Fibroblast of the conjunctiva (primary cell): Measurements from ENCODE around the gene NAXD.
"Not testable (repeated sequence)": the region's sequence is repeated elsewhere in the genome, so short reads cannot be mapped to it uniquely, and the experiment has no call there.

ENCODE experiments used
- DNase-seq: peaks from one replicate; pipeline ENCODE4 v3.0.0-alpha.2; 2010; ENCODE audit warnings: low read depth

The NAXD gene

DNA sequence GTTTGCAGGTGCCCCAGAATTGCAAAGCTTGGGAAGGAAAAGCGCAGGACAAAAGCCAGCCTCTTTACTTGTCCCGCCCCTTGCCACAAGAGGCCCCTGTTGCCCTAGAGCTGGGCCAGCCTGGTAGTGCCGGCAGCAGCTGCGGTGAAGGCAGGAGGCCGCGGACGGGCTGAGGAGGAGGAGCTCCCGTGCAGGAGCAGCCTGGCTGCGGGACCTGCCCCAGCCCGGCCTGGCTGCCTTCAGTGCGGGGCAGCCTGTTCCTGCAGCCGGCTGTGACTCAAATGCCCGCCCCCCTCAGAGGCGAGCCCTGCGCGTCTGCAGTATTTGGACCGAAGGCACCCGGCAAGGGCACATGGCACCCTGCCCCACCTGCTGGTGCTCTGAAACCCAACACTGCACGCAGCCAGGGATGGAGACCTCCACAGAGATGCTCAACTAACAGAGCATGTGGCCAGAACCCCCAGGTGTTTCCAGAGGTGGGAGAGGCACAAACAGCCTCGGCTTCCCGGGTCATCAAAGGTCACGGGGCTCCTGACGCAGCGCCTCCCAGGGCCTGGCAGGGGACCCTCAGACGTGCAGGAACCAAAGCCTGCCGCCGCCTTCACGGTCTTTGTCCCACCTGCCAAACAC lies 29.7 kb downstream of the NAXD start:
- DNase-seq: peak; percentile 55

DNA sequence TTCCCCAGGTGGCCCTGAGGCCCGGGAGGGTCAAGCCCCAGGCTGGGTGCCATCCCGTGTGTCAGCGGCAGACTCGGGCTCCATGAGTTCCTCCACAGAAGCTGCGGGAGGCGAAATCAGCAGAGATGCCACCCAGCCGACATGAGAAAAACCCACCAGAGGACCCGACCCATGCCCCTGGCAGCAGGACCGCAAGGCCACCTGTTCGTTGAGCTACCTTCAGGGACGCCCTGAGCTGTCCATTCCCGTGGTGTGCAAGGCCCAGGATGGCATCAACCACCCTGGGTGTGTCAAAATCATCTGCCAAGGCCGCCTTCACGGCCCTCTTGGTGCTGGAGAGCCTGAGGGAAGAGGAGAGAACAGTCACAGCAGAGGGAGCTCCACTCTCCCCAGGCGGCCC lies 30.4 kb downstream of the NAXD start:
- no peak for DNase-seq

DNA sequence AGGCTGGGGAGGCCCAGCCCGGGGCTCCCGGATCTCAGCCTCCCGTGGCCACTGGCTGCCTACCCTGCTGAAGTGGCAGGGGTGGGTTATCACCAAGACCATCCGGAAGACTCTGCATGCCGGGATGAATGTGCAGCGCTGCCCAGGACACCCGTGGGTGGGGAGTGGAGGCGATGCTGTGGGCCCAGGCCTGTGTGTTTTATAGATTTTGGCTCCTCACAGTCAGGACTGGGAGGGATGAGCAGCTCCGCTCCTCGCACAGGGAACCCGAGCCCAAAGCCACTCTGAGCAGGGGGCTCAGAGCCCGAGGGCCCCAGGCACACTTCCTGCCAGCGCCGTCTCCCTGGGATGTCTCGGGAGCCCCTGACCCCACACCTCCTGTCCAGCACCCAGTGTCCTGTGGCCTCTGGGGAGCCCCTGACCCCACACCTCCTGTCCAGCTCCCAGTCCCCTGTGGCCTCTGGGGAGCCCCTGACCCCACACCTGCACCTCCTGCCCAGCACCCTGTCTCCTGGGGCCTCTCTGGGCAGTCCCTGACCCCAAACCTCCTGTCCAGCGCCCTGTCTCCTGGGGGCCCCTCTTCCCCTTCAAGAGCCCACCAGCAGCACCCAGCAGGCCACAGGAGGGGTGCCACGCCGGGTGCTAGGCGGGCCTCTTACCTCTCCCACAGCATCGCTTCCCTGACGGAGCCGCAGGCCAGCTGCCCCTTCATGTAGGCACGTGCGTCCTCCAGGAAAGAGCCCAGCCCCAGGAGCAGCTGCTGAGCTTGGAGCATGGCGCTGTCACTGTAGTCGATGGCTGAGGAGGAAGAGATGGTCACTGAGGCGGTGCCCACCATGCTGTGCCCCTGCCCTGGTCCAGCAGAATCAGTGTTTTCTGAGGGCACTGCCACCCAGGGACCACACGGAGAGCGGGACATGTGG lies 31.4 kb downstream of the NAXD start:
- no peak for DNase-seq

DNA sequence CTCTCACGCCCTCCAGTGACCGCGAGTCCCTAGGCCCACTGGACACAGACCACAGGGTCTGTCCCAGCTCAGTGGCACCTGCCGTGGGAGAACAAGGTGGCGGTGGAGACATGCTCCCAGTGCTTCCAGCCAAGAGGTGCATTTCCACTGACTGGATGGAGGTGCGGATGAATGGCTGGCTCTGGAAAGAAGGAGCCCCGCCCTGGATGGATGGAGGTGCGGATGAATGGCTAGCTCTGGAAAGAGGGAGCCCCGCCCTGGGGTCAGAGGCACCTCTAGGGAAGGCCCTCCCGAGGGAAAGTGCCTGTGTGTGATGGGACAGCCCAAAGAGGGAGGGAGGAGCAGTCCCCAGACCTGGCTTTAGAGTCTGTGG lies 32.0 kb downstream of the NAXD start:
- no peak for DNase-seq

DNA sequence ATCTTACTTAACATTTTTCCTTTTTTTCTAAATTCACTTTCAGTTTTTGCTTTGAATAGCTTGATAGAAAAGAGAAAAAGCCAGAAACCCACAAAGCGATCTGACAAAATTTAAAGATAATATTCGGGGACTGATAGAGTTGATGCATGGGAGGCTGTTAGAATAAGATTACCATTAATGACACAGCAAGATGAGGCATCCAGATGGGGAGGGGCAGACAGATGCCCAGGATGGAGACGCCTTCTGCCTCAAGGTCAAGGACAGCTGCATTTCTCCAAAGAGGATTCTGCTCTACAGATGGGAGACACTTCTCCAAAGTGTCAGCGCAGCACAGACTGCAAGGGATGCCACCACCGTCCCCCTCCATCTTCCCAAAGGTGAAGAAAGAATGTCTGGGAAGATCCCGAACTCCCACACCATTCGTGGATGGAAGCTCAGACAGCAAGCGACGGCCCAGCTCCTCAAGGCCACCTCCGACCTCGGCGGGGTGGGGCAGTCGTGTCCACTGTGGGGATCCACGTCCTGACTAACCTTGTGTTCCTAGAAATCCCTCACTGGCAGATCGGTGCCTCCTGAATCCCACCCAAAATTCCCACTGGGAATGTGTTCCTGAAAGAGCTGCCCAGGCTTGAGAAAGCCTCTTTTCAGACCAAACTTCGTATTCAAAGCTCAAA lies 32.9 kb downstream of the NAXD start:
- DNase-seq: no peak

DNA sequence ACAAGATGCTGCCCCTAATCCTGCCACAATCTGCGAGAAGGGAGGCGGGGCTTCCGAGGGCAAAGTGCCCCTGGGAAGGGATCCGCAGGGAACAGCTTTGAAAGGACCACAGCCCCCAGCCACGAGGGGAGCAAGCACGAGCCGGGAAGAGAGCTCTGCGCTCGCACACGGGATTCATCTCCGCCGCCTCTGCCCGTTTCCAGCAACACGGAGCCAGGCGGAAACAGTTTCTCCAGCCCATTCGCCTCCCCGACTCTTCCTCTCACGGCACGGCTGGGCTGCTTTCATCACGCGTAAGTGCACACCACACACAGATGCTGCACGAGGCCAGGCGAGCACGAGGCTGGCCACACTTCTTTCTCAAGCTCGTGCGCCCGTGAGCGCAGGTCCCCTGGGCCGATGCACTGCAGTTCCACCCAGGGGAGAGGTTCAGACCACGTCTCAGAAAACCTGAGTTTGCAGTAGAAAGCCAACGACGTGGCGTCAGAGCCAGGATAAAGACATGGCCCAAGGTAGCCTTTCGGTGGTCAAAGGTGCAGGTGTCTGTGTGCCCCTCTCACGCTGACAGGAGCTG lies 33.6 kb downstream of the NAXD start:
- DNase-seq: no peak

DNA sequence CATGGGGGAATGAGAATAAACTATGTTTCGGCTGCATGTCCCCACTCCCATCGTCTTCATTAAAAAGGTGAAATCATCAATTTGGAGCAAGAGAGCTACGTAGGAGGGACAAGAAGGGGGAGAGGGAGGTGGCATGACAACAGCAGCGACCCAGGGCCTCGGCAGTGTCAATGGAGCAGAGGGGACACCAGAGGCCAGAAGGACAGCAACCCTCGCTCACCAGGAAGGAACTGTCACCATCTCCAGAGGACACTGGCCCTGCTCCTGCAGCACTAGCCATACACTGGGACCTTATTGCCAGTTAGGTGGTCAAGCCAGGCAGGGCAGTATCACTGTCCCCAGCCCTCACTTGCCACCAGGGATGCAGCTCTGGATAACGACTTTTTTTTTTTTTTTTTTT lies 34.2 kb downstream of the NAXD start:
- no peak for DNase-seq

DNA sequence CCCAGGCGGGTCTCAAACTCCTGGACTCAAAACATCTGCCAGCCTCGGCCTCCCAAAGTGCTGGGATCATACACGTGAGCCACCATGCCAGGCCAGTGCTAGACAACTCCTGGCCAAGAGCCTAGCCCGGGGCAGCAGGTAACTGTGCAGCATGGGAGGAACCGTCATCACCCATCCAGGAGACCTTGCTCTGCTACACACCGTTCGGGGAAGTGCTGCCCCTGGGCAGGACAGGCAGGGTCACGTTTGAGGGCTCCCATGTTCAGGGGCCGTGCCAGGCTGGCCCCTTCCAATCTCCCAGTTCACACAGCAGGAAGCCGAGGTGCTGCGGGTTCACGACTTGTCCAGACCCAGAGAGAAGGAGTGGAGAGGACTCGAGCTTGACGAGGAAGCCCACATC lies 35.1 kb downstream of the NAXD start:
- DNase-seq: no peak

DNA sequence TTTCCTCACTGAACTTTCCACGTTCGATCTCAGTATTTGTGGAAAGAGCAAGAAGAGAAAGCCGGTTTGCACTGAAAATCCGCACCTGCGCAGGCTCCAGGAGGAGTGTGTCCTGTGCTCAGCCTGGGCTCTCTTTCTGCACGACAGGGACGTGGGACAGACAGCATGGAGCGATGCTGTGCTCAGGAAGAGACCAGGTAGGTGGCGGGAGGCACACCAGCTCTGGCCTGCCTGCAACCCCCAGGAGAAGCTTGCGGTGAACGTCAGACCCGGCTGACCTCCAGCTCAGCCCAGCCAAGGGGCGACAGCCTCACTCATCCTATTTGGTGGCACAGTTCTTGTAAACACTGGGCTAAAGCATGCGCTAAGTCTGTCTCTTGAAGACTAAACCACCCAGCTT lies 35.9 kb downstream of the NAXD start:
- DNase-seq: no peak

DNA sequence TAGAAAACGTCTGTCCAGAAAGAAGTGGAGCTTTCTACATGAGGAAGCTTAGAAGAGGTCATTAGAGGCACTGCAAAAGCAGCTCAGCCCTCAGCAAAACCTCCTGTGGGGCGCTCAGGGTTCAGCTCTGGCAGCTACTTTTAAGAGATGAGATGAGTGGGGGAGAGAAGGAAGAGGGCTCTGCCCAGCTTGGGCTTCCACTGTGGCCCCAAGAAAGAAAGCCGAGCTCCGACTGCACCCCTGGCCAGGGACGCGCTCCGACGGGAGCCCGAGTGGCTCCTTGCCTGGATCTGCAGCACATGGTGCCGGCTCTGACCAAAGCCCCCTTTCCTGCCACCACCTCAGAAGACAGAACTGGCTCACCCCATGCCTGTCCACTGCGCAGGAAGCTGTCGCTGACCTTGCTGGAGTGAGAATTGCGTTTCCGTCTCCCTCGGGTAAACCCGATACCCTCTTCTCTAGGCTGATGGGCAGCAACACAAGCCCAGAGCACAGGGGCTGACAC lies 36.4 kb downstream of the NAXD start:
- no peak for DNase-seq

DNA sequence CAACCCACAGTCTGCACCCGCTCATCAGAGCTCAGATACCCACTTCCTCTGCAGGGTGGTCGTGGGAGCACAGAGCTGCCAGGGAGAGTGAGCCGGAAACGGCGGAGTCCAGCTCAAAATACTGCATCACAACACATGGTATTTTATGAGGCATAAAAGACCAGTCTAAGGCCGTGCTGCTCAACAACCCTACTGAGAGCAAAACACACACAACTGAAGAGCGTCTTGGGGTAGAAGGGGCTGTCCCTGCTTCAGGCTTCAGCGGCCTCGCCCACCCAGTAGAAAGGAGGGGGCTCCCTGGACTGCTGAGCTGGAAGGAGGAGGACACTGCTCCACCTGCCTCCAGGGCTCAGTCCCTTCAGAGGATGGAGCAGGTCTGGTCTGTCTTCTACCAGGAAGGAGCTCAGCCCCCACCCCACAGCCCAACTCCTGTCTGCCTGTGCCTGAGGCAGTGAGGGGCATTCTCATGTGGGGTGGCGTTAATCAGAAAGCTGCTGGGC lies 36.9 kb downstream of the NAXD start:
- DNase-seq: no peak

DNA sequence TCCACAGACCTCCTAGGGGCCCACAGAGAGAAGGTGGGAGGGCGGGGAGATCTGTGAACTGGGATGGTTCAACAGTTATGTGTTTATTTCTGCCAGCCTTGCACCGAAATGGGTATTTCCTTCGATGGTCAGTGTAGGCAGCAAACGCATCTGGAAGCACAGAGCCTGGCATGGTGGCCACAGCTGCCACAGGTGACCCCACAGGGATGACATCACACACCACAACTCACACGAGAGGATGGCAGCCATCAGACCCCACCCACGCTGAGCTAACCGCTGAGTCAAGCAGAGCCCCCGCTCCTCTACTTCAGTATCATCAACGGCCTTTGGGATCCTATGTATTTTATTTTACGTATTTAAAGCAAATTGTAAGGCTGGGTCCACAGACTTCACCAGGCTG lies 37.4 kb downstream of the NAXD start:
- no peak for DNase-seq

DNA sequence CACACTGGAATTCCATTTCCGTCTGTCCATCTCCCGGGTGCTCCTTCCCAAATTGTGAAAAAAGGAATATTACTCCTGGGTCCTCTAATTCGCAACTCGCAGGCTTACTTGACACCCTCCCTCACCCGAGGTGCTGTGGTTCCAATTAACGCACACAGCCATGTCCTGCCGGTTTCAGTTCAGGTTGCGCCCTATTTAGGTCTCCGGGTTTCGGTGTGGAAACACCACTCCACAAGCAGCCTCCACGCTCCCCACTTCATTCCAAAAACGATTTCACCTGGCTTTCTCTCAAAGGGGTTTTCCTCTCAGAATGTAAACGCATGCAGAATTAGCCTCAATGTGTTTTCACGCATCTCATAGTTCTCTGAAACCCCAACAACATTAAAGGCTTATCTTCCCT lies 37.9 kb downstream of the NAXD start:
- DNase-seq: no peak

DNA sequence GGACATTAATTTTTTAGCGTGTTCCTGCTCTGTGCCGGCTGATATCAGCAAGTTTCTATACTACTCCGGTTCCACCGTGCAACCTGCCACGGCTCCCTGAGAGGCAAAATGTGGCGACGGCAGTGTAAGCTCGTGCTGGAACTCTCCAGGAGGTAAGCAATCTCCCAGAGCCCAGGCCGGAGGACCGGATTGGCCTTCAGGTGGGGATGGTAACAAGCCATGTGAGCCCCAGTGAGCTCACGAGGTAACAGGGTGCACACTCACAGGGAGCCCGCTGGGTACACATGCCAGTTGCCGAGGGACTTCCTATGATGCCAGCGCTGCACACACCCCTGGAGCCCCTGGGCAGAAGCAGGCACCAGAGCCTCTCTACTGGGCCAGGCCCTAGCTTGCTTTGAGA lies 38.5 kb downstream of the NAXD start:
- DNase-seq: no peak

DNA sequence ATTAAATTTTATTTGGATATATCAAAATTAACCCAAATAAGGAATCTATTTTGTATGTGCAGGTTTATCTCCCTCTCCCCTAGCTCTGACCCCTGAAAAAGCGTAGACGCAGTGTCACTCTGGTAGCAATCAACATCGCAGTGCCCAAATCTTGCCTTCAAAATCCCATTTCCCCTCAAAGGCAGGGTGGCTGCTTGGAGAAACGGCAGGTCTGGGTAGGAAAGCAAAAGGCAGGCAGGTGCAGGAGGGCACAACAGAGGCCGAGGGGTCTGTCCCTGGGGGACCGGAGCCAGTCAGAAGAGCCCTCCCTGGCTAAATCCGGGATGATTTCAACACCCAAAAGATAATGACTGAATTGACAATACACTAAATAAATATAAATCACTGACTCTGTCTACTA lies 41.9 kb downstream of the NAXD start:
- DNase-seq: no peak

DNA sequence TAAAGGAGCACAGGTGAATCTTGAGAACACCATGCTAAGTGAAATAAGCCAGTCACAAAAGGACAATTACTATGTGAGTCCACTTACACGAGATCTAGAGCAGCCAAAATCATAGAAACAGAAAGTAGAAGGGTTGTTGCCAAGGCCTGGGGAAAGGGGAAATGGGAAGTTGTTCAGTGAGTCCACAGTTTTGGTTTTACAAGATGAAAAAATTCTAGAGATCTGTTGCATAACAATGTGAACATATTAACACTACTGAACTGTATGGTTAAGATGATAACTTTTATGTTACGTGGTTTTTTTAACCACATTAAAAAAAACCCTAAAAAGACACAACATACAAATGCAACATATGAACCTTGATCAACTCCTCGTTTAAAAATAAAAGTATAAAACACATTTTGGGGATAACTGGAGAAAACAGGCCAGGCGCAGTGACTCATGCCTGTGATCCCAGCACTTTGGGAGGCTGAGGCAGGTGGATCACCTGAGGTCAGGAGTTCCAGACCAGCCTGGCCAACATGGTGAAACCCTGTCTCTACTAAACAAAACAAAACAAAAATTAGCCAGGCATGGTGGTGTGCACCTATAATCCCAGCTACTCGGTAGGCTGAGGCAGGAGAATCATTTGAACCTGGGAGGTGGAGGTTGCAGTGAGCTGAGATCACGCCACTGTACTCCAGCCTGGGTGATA lies 43.0 kb downstream of the NAXD start:
- not testable (repeated sequence) for DNase-seq

DNA sequence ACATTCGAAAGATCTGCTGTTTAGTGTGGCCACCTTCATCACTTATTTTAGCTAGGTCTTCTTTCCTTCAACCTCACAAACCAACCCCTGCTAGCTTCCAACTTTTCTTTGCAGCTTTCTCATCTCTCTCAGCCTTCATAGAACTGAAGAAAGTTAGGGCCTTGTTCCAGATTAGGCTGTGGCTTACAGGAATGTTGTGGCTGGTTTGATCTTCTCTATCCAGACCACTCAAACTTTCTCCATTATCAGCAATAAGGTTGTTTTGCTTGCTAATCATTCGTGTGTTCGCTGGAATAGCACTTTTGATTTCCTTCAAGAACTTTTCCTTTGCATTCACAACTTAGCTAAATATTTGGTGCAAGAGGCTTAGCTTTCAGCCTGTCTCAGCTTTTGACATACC lies 45.9 kb downstream of the NAXD start:
- no peak for DNase-seq

DNA sequence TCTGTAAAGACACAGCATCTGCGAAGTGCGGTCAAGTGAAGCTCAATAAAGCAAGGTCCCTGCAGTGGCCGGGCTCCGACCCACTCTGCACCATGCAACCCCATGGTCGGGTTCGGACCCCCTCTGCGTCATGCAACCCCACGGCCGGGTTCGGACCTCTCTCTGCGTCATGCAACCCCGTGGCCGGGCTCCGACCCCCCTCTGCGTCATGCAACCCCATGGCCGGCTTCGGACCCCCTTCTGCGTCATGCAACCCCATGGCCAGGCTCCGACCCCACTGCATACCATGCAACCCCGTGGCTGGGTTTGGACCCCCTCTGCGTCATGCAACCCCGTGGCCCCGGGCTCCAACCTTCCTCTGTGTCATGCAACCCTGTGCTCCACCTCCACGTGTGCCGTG lies 46.7 kb downstream of the NAXD start:
- DNase-seq: no peak

DNA sequence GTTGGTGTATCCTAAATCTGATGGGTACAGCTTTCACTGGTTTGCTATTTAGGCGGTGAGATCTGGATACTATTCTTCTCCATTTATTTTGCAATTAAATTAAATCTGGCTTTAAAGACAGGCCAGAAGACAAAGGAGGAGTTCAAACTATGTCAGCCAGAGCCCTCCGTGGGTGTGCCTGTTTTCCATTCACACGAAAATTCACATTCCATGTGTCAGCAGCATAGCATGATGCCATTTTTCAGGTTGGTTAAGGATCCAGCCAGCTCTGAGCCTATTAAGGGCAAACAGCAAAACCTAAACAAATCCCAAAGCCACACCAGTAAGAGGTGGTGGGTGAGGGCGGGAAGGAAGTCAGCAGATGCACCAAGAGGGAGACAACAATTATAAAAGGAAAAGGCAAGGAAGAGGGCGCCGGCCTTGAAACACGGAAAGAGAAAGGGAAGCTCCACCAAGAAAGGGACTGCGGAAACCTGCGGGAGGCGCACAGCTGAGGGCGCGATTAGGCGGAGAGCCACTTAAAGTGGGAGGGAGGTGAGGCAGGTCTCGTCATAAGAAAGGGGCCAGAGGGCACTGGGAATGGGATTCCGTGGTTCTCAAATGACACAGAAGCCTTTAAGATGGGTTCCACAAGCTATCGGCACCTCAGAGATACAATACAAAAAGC lies 47.6 kb downstream of the NAXD start:
- DNase-seq: no peak

DNA sequence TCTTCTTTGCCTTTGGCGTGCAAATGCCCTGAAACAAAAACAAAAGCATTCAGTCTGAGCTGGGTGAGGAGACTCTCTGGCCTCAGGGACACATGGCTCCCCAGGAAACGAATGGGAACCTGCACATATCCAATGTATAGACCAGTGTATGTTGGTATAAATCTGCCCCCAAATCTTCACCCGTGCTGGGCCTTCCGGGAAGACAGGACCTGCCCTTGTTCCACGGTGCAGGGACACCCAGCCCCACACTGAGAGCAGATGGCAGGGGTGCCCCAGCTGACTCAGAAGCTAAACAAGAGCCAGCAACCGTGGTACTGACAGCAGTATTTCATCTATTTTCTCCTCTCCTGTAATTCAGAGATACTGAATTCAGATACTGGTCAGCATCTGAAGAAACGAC lies 48.1 kb downstream of the NAXD start:
- DNase-seq: no peak

DNA sequence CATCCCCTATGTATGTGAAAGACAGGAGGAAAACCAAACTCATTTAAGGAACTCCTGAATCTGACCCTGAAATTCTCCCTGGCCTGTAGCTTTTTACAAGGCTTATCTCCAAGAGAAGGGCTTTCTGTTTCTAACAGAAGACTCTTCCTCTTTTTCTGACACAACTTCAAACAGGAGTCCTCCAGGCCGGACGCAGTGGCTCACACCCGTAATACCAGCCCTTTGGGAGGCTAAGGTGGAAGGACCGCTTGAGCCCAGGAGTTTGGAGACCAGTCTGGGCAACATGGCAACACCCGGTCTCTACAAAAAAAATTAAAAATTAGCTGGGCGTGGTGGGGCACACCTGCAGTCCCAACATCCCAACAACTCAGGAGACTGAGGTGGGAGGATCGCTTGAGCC lies 48.7 kb downstream of the NAXD start:
- DNase-seq: no peak
